GM12892 (cell line): ENCODE results near the gene MAP4K3.
"Not testable (repeated sequence)": the region's sequence is repeated elsewhere in the genome, so short reads cannot be mapped to it uniquely, and the experiment has no call there.

Experiments
- DNase-seq: peaks from one replicate; pipeline ENCODE4 v3.0.0; 2011; ENCODE audit not compliant: insufficient read length
- FAIRE-seq: peaks from 2 replicates; lab custom pipeline; 2011; peaks lifted over from hg19 to GRCh38; lab: Jason Lieb, UNC
- POLR2A ChIP-seq: IDR thresholded peaks from 2 replicates; pipeline ENCODE4 v1.6.1; 2011; ENCODE audit warnings: low read depth, low read length, control low read depth
- POLR2AphosphoS5 ChIP-seq: IDR thresholded peaks from 2 replicates; pipeline ENCODE4 v1.6.1; 2011; ENCODE audit warnings: low read depth, low read length, control low read depth
- TAF1 ChIP-seq: IDR thresholded peaks from 2 replicates; pipeline ENCODE4 v1.6.1; 2011; ENCODE audit warnings: low read depth, mild to moderate bottlenecking, control low read depth, low read length, borderline replicate concordance

MAP4K3 gene

DNA sequence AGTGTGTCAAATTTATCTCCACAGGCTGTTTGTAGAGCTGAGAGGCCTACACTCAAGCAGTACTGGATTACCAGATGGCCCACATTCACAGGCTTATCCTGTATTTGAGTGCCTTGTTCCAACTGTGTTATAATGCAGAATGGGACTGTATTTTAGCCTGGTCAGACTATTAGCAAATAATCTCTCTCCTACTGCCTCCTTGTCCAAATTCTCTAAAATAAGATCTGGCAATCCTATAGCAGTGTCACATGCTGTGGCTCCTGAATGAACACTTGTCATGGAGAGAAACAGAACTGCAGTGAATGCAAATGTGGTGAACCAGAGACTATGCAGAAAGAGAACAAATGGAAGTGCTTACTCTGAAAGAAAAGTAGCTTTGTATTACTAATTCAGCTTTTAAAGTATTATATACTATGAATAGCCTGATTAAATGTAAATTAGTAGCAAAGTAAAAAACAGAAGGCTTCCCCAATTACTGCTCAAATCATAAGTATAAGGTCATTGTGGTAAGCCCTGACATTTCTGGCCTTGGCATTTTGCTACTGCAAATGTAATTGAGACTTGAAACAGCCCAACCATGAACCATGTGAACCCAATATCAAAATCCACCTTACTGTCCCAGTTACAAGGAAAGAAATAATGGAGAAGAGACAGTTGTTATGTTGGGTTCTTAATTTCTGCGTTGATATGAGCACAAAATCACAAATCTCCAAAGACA is 80.0 kb downstream of the MAP4K3 start:
- no peak for TF ChIP-seq POLR2A
- TF ChIP-seq POLR2AphosphoS5 = no peak
- no peak for TF ChIP-seq TAF1
- FAIRE-seq (no peak), DNase-seq (no peak)

DNA sequence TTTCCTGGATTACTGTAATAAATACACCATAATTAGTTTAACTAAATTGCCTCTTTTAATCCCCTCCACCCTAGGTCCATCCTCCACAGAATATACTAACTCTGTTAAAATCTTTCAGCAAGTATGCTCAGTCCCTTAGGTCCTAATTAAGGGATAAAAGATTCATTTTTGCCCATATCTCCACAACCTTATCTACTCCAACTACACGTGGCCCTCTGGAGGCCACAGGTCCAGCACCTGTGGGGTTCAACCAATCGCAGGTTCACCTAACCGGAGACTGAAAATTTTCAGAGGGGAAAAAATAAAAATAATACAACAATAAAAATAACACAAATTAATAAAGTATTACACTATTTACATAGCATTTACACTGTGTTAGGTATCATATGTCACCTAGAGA is 86.4 kb downstream of the MAP4K3 start:
- no peak for TF ChIP-seq POLR2AphosphoS5
- TF ChIP-seq POLR2A = no peak
- no peak for TF ChIP-seq TAF1
- no peak for DNase-seq
- FAIRE-seq = no peak

DNA sequence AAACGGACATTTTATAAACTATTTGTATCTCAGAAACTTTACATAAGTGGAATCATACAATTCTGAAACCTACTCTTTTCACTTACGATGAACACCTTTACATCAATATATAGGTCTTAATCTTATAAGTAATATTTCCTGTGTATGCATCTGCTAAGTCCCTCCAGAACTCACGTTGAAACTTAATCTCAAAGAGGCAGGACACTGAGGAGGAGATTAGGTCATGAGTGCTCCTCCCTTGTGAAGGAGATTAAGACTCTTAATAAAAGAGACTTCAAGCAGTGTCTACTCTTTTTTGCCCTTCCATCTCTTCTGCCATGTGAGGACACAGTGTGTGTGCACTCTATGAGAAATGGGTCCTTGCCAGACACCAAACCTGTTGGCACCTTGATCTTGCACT is 98.6 kb downstream of the MAP4K3 start:
- DNase-seq = no peak

DNA sequence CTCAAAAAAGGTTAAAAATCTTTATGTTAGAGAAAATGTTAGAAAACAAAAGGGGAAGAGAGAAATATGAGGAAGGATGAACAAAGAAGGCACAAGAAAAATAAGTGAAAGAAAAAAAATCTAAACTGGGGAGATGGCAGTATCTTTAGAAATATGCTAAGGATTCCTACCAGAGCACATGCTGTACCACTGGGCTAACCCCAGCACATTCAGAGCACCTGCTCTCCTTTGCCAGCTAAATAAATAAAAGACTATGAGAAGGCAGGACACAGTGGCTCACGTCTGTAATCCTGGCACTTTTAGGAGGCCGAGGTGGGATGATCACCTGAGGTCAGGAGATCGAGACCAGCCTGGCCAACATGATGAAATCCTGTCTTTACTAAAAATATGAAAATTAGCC is 101.2 kb downstream of the MAP4K3 start:
- no peak for DNase-seq
- no peak for FAIRE-seq
- TF ChIP-seq TAF1 (no peak), POLR2A (no peak), POLR2AphosphoS5 (no peak)

More for the DNA sequence above, 98.6 kb downstream of the MAP4K3 start:
- no peak for TF ChIP-seq POLR2AphosphoS5
- no peak for TF ChIP-seq POLR2A
- no peak for TF ChIP-seq TAF1
- no peak for FAIRE-seq

GRCh38 chr2:39334978-39335377 is 102.1 kb downstream of the MAP4K3 start:
- no peak for DNase-seq
- TF ChIP-seq POLR2A (no peak), POLR2AphosphoS5 (no peak), TAF1 (no peak)
- no peak for FAIRE-seq

DNA sequence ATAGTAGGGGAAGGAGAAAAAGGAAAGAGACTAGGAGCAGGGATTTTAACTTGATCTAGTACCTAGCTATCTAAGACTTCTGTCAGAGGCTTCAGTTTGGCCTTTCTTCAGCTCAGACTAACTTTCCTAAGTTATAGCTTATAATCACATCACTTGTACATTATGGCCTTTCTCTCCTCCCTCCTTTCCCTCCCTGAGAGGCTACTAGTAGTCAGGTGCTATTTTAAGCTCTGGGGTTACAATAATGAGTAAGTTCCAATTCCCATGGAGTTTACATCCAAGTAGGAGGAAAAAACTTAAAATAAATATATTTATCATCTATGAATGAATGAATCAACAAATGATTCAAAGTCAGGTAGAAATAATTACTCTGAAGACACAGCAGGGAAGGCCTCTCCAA is 102.6 kb downstream of the MAP4K3 start:
- no peak for FAIRE-seq
- no peak for DNase-seq
- TF ChIP-seq POLR2A = no peak
- TF ChIP-seq POLR2AphosphoS5 = no peak
- TF ChIP-seq TAF1 = no peak

DNA sequence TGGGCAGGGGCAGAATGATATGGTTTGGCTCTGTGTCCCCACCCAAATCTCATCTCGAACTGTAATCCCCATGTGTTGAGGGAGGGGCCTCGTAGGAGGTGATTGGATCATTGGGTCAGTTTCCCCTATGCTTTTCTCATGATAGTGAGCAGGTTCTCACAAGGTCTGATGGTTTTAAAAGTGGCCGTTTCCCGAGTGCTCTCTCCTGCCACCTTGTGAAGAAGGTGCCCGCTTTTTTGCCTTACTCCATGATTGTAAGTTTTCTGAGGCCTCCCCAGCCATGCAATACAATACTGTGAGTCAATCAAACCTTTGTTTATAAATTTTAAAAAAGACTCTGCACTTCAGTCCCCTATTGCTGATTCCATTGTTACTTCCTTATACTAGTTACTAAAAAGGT is 110.4 kb downstream of the MAP4K3 start:
- FAIRE-seq (no peak), DNase-seq (no peak)
- TF ChIP-seq POLR2AphosphoS5 (no peak), TAF1 (no peak)

- FAIRE-seq = no peak
- no peak for DNase-seq
- TF ChIP-seq TAF1 (no peak), POLR2A (no peak), POLR2AphosphoS5 (no peak)
These were observed 111.1 kb downstream of the MAP4K3 start for GRCh38 chr2:39325966-39326365.

DNA sequence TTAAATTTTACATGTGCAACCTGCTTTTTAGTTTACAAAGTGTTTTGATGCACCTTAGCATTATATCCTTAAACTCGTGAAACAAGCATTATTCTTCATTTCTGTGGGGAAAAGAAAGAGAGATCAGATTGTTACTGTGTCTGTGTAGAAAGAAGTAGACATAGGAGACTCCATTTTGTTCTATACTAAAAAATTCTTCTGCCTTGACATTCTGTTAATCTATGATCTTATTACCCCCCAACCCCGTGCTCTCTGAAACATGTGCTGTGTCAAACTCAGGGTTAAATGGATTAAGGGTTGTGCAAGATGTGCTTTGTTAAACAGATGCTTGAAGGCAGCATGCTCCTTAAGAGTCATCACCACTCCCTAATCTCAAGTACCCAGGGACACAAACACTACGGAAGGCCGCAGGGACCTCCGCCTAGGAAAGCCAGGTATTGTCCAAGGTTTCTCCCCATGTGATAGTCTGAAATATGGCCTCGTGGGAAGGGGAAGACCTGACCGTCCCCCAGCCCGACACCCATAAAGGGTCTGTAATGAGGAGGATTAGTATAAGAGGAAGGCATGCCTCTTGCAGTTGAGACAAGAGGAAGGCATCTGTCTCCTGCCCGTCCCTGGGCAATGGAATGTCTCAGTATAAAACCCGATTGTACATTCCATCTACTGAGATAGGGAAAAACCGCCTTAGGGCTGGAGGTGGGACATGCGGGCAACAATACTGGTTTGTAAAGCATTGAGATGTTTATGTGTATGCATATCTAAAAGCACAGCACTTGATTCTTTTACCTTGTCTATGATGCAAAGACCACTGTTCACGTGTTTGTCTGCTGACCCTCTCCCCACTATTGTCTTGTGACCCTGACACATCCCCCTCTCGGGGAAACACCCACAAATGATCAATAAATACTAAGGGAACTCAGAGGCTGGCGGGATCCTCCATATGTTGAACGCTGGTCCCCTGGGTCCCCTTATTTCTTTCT is 115.7 kb downstream of the MAP4K3 start:
- not testable (repeated sequence) for DNase-seq, FAIRE-seq

- no peak for TF ChIP-seq TAF1
- no peak for DNase-seq
- FAIRE-seq = no peak
These were observed 116.9 kb downstream of the MAP4K3 start for GRCh38 chr2:39320162-39320561.

DNA sequence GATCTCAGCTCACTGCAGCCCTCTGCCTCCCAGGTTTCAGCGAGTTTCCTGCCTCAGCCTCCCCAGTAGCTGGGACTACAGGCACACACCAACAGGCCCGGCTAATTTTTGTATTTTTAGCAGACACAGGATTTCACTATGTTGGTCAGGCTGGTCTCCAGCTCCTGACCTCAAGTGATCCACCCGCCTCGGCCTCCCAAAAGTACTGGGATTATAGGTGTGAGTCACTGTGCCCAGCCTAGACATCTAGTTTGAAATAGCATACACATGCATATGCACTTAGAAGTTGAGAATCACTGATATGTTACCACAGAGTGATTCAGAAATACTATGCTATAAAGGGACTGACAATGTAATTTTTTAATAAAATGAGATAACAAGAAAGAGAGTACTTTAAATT is 123.5 kb downstream of the MAP4K3 start:
- no peak for FAIRE-seq
- no peak for DNase-seq
- TF ChIP-seq TAF1 (no peak), POLR2AphosphoS5 (no peak), POLR2A (no peak)

GRCh38 chr2:39311469-39311868 is 125.6 kb downstream of the MAP4K3 start:
- FAIRE-seq = no peak
- TF ChIP-seq POLR2AphosphoS5 = no peak
- no peak for TF ChIP-seq POLR2A
- no peak for TF ChIP-seq TAF1
- DNase-seq = no peak

DNA sequence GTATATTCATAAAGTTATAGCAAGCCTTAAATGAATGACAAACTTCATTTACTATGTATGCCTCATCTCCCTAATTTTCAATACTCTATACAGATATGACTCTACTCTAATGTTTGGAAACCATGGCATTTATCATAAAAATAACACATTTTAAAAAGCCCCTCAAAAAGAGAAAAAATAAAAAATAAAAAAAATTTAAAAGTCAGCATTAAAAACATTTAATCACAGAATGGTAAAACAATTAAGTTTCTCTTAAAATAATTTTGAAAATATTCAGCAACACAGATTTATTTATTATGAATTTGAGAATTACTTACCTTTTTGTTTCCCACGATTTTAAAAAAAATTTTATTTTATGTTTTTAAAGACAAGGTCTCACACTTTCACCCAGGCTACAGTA is 128.3 kb downstream of the MAP4K3 start:
- DNase-seq = no peak
- FAIRE-seq = no peak
- TF ChIP-seq POLR2AphosphoS5 (no peak), POLR2A (no peak), TAF1 (no peak)
